Stimulated activated CD4-positive, alpha-beta T cell treated with anti-CD3 and anti-CD28 coated beads, Interleukin-4, amount 100 ng/mL, for 4 hours (primary cell): Measurements from ENCODE around the gene EPB42.
"Not testable (repeated sequence)": the region's sequence is repeated elsewhere in the genome, so short reads cannot be mapped to it uniquely, and the experiment has no call there.

Experiments
- DNase-seq, 2 experiments: peaks; one replicate each; pipeline ENCODE4 v3.0.0-alpha.2; 2020

EPB42 gene

GRCh38 chr15:43211224-43211735, 9.5 kb downstream of the EPB42 start:
- DNase-seq = no peak

GRCh38 chr15:43210807-43211206, 10.0 kb downstream of the EPB42 start:
- DNase-seq = no peak

- DNase-seq = no peak
Observed at GRCh38 chr15:43210172-43210745, 10.6 kb downstream of the EPB42 start.

- no peak for DNase-seq
Observed at GRCh38 chr15:43209059-43209824, 11.6 kb downstream of the EPB42 start.

GRCh38 chr15:43208052-43209002, 12.5 kb downstream of the EPB42 start:
- DNase-seq = no peak

- DNase-seq = no peak
Observed at GRCh38 chr15:43207024-43207423, 13.8 kb downstream of the EPB42 start.

- DNase-seq = no peak
Observed at GRCh38 chr15:43206054-43206453, 14.8 kb downstream of the EPB42 start.

- peak; percentile 32 to 40 for DNase-seq
Observed at GRCh38 chr15:43204016-43204901, 16.6 kb downstream of the EPB42 start.

GRCh38 chr15:43199945-43200488, 20.8 kb downstream of the EPB42 start:
- DNase-seq = no peak

- DNase-seq = no peak
Observed at GRCh38 chr15:43198992-43199391, 21.8 kb downstream of the EPB42 start.

GRCh38 chr15:43198556-43198955, 22.3 kb downstream of the EPB42 start:
- not testable (repeated sequence) for DNase-seq

GRCh38 chr15:43197773-43198172, 23.0 kb downstream of the EPB42 start:
- not testable (repeated sequence) for DNase-seq

GRCh38 chr15:43196760-43197548, 23.9 kb downstream of the EPB42 start:
- DNase-seq = no peak

- DNase-seq = no peak
Observed at GRCh38 chr15:43194795-43195194, 26.0 kb downstream of the EPB42 start.

- DNase-seq = no peak
Observed at GRCh38 chr15:43193710-43194109, 27.1 kb downstream of the EPB42 start.

GRCh38 chr15:43190178-43190577, 30.6 kb downstream of the EPB42 start:
- no peak for DNase-seq

- DNase-seq = no peak
Observed at GRCh38 chr15:43189296-43189695, 31.5 kb downstream of the EPB42 start.

GRCh38 chr15:43187544-43188155, 33.2 kb downstream of the EPB42 start:
- no peak for DNase-seq

GRCh38 chr15:43186003-43186353, 34.8 kb downstream of the EPB42 start:
- DNase-seq = no peak

GRCh38 chr15:43185157-43186002, 35.4 kb downstream of the EPB42 start, which contains the start of gene CCNDBP1:
TSS of gene CCNDBP1 (plus strand) at chr15:43185403. CDS start at chr15:43185499, 96 bp downstream.
- peak; percentile 76 to 87 for DNase-seq
